HG03342 (cell line): ENCODE measurements around the gene SPACA6.

Experiments
- ATAC-seq: cut with Tn5 transposase; IDR thresholded peaks from one replicate; pipeline ENCODE4 v1.9.1; 2021; ENCODE audit warnings: mild to moderate bottlenecking, moderate library complexity; ENCODE audit not compliant: unreplicated experiment

SPACA6 gene

GRCh38 chr19:51688671-51689571 lies 4.2 kb upstream of the SPACA6 start:
- no peak for ATAC-seq

GRCh38 chr19:51689751-51690453 lies 3.2 kb upstream of the SPACA6 start:
- ATAC-seq, result no peak

- ATAC-seq, result no peak
Measured at GRCh38 chr19:51690454-51691073, 2.6 kb upstream of the SPACA6 start.

- no peak for ATAC-seq
Measured at GRCh38 chr19:51691074-51691583, 2.0 kb upstream of the SPACA6 start.

GRCh38 chr19:51691584-51692428 lies 1.3 kb upstream of the SPACA6 start:
- ATAC-seq, result no peak

- no peak for ATAC-seq
Measured at GRCh38 chr19:51692468-51692867, 662 bp upstream of the SPACA6 start.

GRCh38 chr19:51693819-51694218 lies 689 bp downstream of the SPACA6 start:
- ATAC-seq, result no peak

- no peak for ATAC-seq
Measured at GRCh38 chr19:51694318-51695085, 1.4 kb downstream of the SPACA6 start.

GRCh38 chr19:51695088-51695487 lies 2.0 kb downstream of the SPACA6 start:
- no peak for ATAC-seq

GRCh38 chr19:51695702-51696315 lies 2.7 kb downstream of the SPACA6 start:
- no peak for ATAC-seq

GRCh38 chr19:51696606-51697005 lies 3.5 kb downstream of the SPACA6 start:
- ATAC-seq, result no peak

- no peak for ATAC-seq
Measured at GRCh38 chr19:51697169-51697776, 4.1 kb downstream of the SPACA6 start.

GRCh38 chr19:51698296-51698695 lies 5.2 kb downstream of the SPACA6 start:
- ATAC-seq, result no peak

GRCh38 chr19:51699170-51699569 lies 6.0 kb downstream of the SPACA6 start:
- ATAC-seq, result no peak

- ATAC-seq, result no peak
Measured at GRCh38 chr19:51701468-51702100, 8.5 kb downstream of the SPACA6 start.

GRCh38 chr19:51702103-51702824 lies 9.1 kb downstream of the SPACA6 start:
- ATAC-seq, result no peak

GRCh38 chr19:51702825-51703574 lies 9.9 kb downstream of the SPACA6 start:
- no peak for ATAC-seq
